HG02885 (cell line): ENCODE data around the gene ACOT11.
"Not testable (repeated sequence)": the region's sequence is repeated elsewhere in the genome, so short reads cannot be mapped to it uniquely, and the experiment has no call there.

ENCODE experiments used
- ATAC-seq: cut with Tn5 transposase; IDR thresholded peaks from one replicate; pipeline ENCODE4 v1.9.1; 2021; ENCODE audit warnings: mild to moderate bottlenecking; ENCODE audit not compliant: unreplicated experiment, poor library complexity

The ACOT11 gene

GRCh38 chr1:54536656-54537055 lies 11.4 kb upstream of the ACOT11 start:
- not testable (repeated sequence) for ATAC-seq

- ATAC-seq: no peak
Measured at GRCh38 chr1:54537611-54538010, 10.4 kb upstream of the ACOT11 start.

- no peak for ATAC-seq
Measured at GRCh38 chr1:54538538-54538937, 9.5 kb upstream of the ACOT11 start.

GRCh38 chr1:54540582-54541295 lies 7.3 kb upstream of the ACOT11 start:
- no peak for ATAC-seq

- ATAC-seq: peak; percentile 63
Measured at GRCh38 chr1:54542120-54542961, 5.7 kb upstream of the ACOT11 start.

GRCh38 chr1:54542962-54543539 lies 5.0 kb upstream of the ACOT11 start:
- ATAC-seq: no peak

- ATAC-seq: no peak
Measured at GRCh38 chr1:54543729-54544496, 4.1 kb upstream of the ACOT11 start.

GRCh38 chr1:54545916-54546635 lies 2.0 kb upstream of the ACOT11 start:
- no peak for ATAC-seq

GRCh38 chr1:54546651-54547401 lies 1.2 kb upstream of the ACOT11 start:
- ATAC-seq: no peak

- no peak for ATAC-seq
Measured at GRCh38 chr1:54548389-54549044, 489 bp downstream of the ACOT11 start.

- ATAC-seq: no peak
Measured at GRCh38 chr1:54549181-54549924, 1.3 kb downstream of the ACOT11 start.

GRCh38 chr1:54551891-54552290 lies 3.9 kb downstream of the ACOT11 start:
- ATAC-seq: no peak

GRCh38 chr1:54553602-54554313 lies 5.7 kb downstream of the ACOT11 start:
- no peak for ATAC-seq

- ATAC-seq: no peak
Measured at GRCh38 chr1:54556110-54556509, 8.1 kb downstream of the ACOT11 start.

- no peak for ATAC-seq
Measured at GRCh38 chr1:54557671-54558355, 9.8 kb downstream of the ACOT11 start.

- ATAC-seq: no peak
Measured at GRCh38 chr1:54558434-54559030, 10.5 kb downstream of the ACOT11 start.
